ENCODE measurements around the gene CFAP251. TPM values are rescaled to one million over a fixed set of nuclear protein-coding genes. Genes with fewer than 3 reads are reported as not detected.

The CFAP251 gene
- total and polyA plus RNA-seq, 2 of the 8 experiments (the other 6 are each of a cell fraction or from before 2014, with no cell fraction given), result 1.8 to 2.9 TPM

GRCh38 chr12:122035292-122035691 lies 116.9 kb downstream of the CFAP251 start:
- POLR2A ChIA-PET (ENCODE audit: partially characterized antibody), result no interaction called here
- Histone ChIP-seq H3K4me3 (ENCODE audit: extremely low read depth in 1 of 4, insufficient read depth in 2 of 4, low read depth in 3 of 4, low read length in 4 of 4) (no peak overlapping the region), H4K91ac (replicated peaks; ENCODE audit: insufficient read length, low read length) (no peak overlapping the region), H2AFZ (ENCODE audit: low read length) (no peak overlapping the region), H3K27me3 (replicated peaks in 1 of 4; ENCODE audit: control insufficient read depth in 3 of 4, extremely low read depth in 1 of 4, insufficient read depth in 3 of 4, low read length in 3 of 4) (no peaks in the 10 kb centered on the region), H3K14ac (ENCODE audit: insufficient read length) (no peak overlapping the region), H2BK15ac (ENCODE audit: low read length) (no peak overlapping the region), H3K18ac (ENCODE audit: extremely low read depth, low read length) (no peak overlapping the region), H3K9me3 (ENCODE audit: insufficient read depth in 2 of 2, low read depth in 1 of 2, low read length in 1 of 2) (no peaks in the 10 kb centered on the region), H2BK120ac (replicated peaks; ENCODE audit: low read depth, low read length) (no peak overlapping the region), H2BK5ac (ENCODE audit: low read depth, low read length) (no peak overlapping the region), H4K8ac (ENCODE audit: extremely low read depth, insufficient read depth, low read length) (no peak overlapping the region), H3K4ac (replicated peaks; ENCODE audit: insufficient read length, low read depth, low read length) (no peak overlapping the region), H4K5ac (ENCODE audit: insufficient read length, low read depth, low read length) (no peak overlapping the region), H3K56ac (replicated peaks; ENCODE audit: insufficient read length, low read depth, low read length) (no peak overlapping the region), H3K36me3 (ENCODE audit: control insufficient read depth in 2 of 4, insufficient read depth in 4 of 4, low read length in 3 of 4) (peaks cover 0 to 13% (median 6%) of the 10 kb centered on the region in 4 experiments; a peak in 3 of 8 replicates), H3K4me1 (replicated peaks in 1 of 4; ENCODE audit: control insufficient read depth in 3 of 4, insufficient read depth in 4 of 4, low read length in 3 of 4) (no peaks in the 10 kb centered on the region), H3K9ac (replicated peaks in 1 of 4; ENCODE audit: extremely low read depth in 1 of 4, low read depth in 3 of 4, low read length in 3 of 4) (no peak overlapping the region), H3K23ac (ENCODE audit: insufficient read length) (no peak overlapping the region), H3K79me2 (ENCODE audit: control insufficient read depth in 1 of 2, insufficient read depth in 2 of 2, low read length in 2 of 2) (peaks cover 0 to 8% of the 10 kb centered on the region in 2 experiments; a peak in 1 of 4 replicates), H3K4me2 (ENCODE audit: insufficient read depth in 1 of 2, low read depth in 2 of 2, low read length in 2 of 2) (no peak overlapping the region), H3K23me2 (ENCODE audit: low read depth, low read length) (no peaks in the 10 kb centered on the region), H2BK12ac (ENCODE audit: low read depth, low read length) (no peak overlapping the region), H4K20me1 (replicated peaks in 1 of 2; ENCODE audit: control insufficient read depth in 1 of 2, insufficient read depth in 2 of 2, low read length in 2 of 2) (peaks cover 2 to 8% of the 10 kb centered on the region in 2 experiments), H3K27ac (ENCODE audit: low read depth, low read length) (no peak overlapping the region), H3K79me1 (ENCODE audit: low read depth, low read length) (no peaks in the 10 kb centered on the region; the same call in none of the 2 replicates), H2AK5ac (ENCODE audit: low read depth, low read length) (no peak overlapping the region), H2BK20ac (ENCODE audit: low read length) (no peak overlapping the region)
- 90% methylated on average over 8 of the region's 8 CpGs; no CpG with 5 or more reads in 1 of the 2 experiments for WGBS, 2 experiments (ENCODE audit: extremely low coverage in 1 of 2, insufficient coverage in 1 of 2, insufficient read length in 1 of 2, insufficient replicate concordance in 2 of 2, low coverage in 1 of 2, low lambda C conversion rate in 2 of 2, missing lambda C conversion rate in 1 of 2)
- TF ChIP-seq CHD1 (IDR thresholded peaks at IDR 0.05; ENCODE audit: low read depth, low read length), result no peak
- TF ChIP-seq, protein P1, sequence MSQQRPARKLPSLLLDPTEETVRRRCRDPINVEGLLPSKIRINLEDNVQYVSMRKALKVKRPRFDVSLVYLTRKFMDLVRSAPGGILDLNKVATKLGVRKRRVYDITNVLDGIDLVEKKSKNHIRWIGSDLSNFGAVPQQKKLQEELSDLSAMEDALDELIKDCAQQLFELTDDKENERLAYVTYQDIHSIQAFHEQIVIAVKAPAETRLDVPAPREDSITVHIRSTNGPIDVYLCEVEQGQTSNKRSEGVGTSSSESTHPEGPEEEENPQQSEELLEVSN (IDR thresholded peaks at IDR 0.05), result no peak
- TF ChIP-seq EP300 (IDR thresholded peaks at IDR 0.05; ENCODE audit: borderline replicate concordance in 1 of 2, low read depth in 2 of 2, low read length in 2 of 2), result no peak
- no peak for TF ChIP-seq SIRT6 (IDR thresholded peaks at IDR 0.05; ENCODE audit: low read length)
- no peak for TF ChIP-seq PHF8 (conservative IDR thresholded peaks at IDR 0.05; ENCODE audit: low read depth, low read length)
- no peak for TF ChIP-seq SUZ12 (IDR thresholded peaks at IDR 0.05; ENCODE audit: low read length)
- no peak for TF ChIP-seq ATF3 (IDR thresholded peaks at IDR 0.05; ENCODE audit: insufficient read depth, low read depth, low read length)
- no peak for TF ChIP-seq SIX5 (IDR thresholded peaks at IDR 0.05; ENCODE audit: low read depth, low read length)
- TF ChIP-seq GTF2F1 (IDR thresholded peaks at IDR 0.05; ENCODE audit: borderline replicate concordance, low read depth, low read length), result no peak
- TF ChIP-seq KDM1A (IDR thresholded peaks at IDR 0.05; ENCODE audit: borderline replicate concordance, low read length), result no peak
- no peak for TF ChIP-seq EGR1 (IDR thresholded peaks at IDR 0.05; ENCODE audit: borderline replicate concordance, low read depth, low read length)
- FAIRE-seq, result no peak
- CTCF ChIA-PET (ENCODE audit: partially characterized antibody), result no interaction called here
- DNase-seq (ENCODE audit: low read depth in 1 of 2, low spot score in 2 of 2), result no peak

Measured in H1 (cell line).